Smooth muscle cell (in vitro differentiated cells): Measurements from ENCODE around the gene CENPF. TPM values are rescaled to one million over a fixed set of nuclear protein-coding genes. Genes with fewer than 3 reads are reported as not detected.

Experiments
- DNase-seq: peaks from one replicate; lab custom pipeline; 2025; ENCODE audit not compliant: unreplicated experiment; lab: John Stamatoyannopoulos, UW
- H2AFZ ChIP-seq: fragments of 200-600 bp; sonication (generic); 2 replicates; pipeline ENCODE4 v1.6.0; 2016; ENCODE audit warnings: antibody characterized with exemption, low read depth, mild to moderate bottlenecking
- H3F3A ChIP-seq: fragments of 200-600 bp; sonication (generic); 2 replicates; pipeline ENCODE4 v1.6.0; 2017; ENCODE audit warnings: antibody characterized with exemption, low read depth
- H3K27ac ChIP-seq: fragments of 200-600 bp; sonication (generic); 2 replicates; pipeline ENCODE4 v1.5.1; 2016; ENCODE audit warnings: low read depth, mild to moderate bottlenecking
- H3K27me3 ChIP-seq: fragments of 200-600 bp; sonication (generic); 2 replicates; pipeline ENCODE4 v1.6.1; 2016; ENCODE audit warnings: low read depth, mild to moderate bottlenecking
- H3K36me3 ChIP-seq: fragments of 200-600 bp; sonication (generic); 2 replicates; pipeline ENCODE4 v1.5.1; 2016; ENCODE audit warnings: low read depth
- H3K4me1 ChIP-seq: fragments of 200-600 bp; sonication (generic); 2 replicates; pipeline ENCODE4 v1.5.1; 2016; ENCODE audit warnings: low read depth
- H3K4me2 ChIP-seq: fragments of 200-600 bp; sonication (generic); 2 replicates; pipeline ENCODE4 v1.6.0; 2016; ENCODE audit warnings: mild to moderate bottlenecking
- H3K4me3 ChIP-seq: fragments of 200-600 bp; sonication (generic); 2 replicates; pipeline ENCODE4 v1.5.1; 2016; ENCODE audit warnings: mild to moderate bottlenecking
- H3K79me2 ChIP-seq: fragments of 200-600 bp; sonication (generic); 2 replicates; pipeline ENCODE4 v1.6.0; 2016; ENCODE audit warnings: low read depth, mild to moderate bottlenecking
- H3K9ac ChIP-seq: fragments of 200-600 bp; sonication (generic); 2 replicates; pipeline ENCODE4 v1.6.0; 2016; ENCODE audit warnings: low read depth
- H3K9me3 ChIP-seq: fragments of 200-600 bp; sonication (generic); replicated peaks from 2 replicates; pipeline ENCODE4 v1.5.1; 2016; ENCODE audit warnings: low read depth
- H4K20me1 ChIP-seq: fragments of 200-600 bp; sonication (generic); 2 replicates; pipeline ENCODE4 v1.6.0; 2016; ENCODE audit warnings: low read depth
- WGBS: methylation state at CpG from one replicate; pipeline ENCODE4 v1.1.7; 2016; ENCODE audit warnings: low lambda C conversion rate; 5-methylcytosine and 5-hydroxymethylcytosine counted together
- polyA plus RNA-seq: library from polyadenylated mRNA; unstranded; fragments of >200 nt; fragmentation: Nextera tagmentation; extraction: Ambion mirVana; gene quantifications from 2 replicates; pipeline ENCODE4 v1.2.1, GENCODE V29; 2016
- total RNA-seq: library from RNA; depleted of rRNA; stranded (reverse); fragments of >200 nt; gene quantifications from 2 replicates; pipeline ENCODE4 v1.2.3, GENCODE V29; 2014
- TF ChIP-seq, protein P1 (sequence below): fragments of 200-600 bp; sonication (generic); IDR thresholded peaks from 2 replicates; pipeline ENCODE4 v1.5.1; 2017; ENCODE audit warnings: borderline replicate concordance, mild to moderate bottlenecking, antibody characterized with exemption; ENCODE audit not compliant: insufficient read depth, poor library complexity, severe bottlenecking

The CENPF gene
- total and polyA plus RNA-seq, 2 experiments from 2014 or later, result 7.4 to 8.3 TPM

DNA sequence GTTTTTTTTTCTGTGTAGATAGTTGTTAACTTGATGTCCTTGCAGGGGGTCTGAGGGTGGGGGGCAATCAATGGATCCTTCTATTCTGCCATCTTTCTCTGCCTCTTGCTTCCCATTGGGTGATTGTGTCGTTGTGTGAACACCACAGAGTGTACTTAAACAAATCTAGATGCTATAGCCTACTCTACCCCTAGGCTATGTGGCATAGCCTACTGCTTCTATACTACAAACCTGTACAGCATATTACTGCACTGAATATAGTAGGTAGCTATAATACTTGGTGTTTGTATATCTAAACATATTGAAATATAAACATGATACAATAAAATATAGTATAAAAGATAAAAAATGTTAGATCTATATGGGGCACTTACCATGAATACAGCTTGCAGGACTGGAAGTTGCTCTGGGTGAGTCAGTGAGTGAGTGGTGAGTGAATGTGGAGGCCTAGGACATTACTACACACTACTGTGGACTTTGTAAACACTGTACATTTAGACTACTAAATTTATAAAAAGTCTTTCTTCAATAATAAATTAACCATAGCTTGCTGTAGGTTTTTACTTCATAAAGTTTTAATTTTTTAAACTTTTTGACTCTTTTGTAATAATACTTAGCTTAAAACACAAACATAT lies 105.4 kb downstream of the CENPF start:
- Histone ChIP-seq H3K27ac (no peak overlapping the region), H3K4me3 (no peak overlapping the region), H2AFZ (peak overlapping the region; percentile 73), H3K27me3 (no peaks in the 10 kb centered on the region), H3K79me2 (no peaks in the 10 kb centered on the region), H3K4me2 (peak overlapping the region; percentile 66), H3K9ac (peak overlapping the region; percentile 90), H3K9me3 (no peaks in the 10 kb centered on the region), H3F3A (peaks cover 9% of the 10 kb centered on the region), H3K36me3 (no peaks in the 10 kb centered on the region), H3K4me1 (peaks cover 4% of the 10 kb centered on the region), H4K20me1 (no peaks in the 10 kb centered on the region)
- TF ChIP-seq, protein P1, sequence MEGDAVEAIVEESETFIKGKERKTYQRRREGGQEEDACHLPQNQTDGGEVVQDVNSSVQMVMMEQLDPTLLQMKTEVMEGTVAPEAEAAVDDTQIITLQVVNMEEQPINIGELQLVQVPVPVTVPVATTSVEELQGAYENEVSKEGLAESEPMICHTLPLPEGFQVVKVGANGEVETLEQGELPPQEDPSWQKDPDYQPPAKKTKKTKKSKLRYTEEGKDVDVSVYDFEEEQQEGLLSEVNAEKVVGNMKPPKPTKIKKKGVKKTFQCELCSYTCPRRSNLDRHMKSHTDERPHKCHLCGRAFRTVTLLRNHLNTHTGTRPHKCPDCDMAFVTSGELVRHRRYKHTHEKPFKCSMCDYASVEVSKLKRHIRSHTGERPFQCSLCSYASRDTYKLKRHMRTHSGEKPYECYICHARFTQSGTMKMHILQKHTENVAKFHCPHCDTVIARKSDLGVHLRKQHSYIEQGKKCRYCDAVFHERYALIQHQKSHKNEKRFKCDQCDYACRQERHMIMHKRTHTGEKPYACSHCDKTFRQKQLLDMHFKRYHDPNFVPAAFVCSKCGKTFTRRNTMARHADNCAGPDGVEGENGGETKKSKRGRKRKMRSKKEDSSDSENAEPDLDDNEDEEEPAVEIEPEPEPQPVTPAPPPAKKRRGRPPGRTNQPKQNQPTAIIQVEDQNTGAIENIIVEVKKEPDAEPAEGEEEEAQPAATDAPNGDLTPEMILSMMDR, result no peak
- WGBS, result 88% methylated on average over 1 of the region's 1 CpG
- no peak for DNase-seq

DNA sequence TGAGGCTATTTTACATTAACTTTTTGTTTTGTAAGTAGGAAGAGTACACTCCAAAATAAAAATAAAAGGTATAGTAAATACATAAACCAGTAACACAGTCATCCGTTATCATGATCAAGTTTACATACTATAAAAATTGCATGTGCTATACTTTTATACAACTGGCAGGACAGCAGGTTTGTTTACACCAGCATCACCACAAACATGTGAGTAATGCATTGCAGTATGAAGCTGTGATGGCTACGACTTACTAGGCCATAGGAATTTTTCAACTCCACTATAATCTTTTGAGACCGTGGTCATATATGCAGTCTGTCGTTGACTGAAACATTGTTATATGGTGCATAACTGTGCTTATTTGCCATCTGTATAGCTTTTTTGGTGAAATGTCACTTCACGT lies 106.2 kb downstream of the CENPF start:
- no peak overlapping the region for H3K4me3 ChIP-seq
- H3K9ac ChIP-seq, result peak overlapping the region; percentile 90
- TF ChIP-seq, protein P1, result no peak
- no peak for DNase-seq
- H3K27me3 ChIP-seq, result no peaks in the 10 kb centered on the region
- H4K20me1 ChIP-seq, result no peaks in the 10 kb centered on the region
- H3K4me2 ChIP-seq, result peak overlapping the region; percentile 66
- no peaks in the 10 kb centered on the region for H3K36me3 ChIP-seq
- H3K27ac ChIP-seq, result no peak overlapping the region
- 60% methylated on average over 5 of the region's 5 CpGs for WGBS
- H2AFZ ChIP-seq, result peak overlapping the region; percentile 47
- H3F3A ChIP-seq, result peaks cover 9% of the 10 kb centered on the region
- no peaks in the 10 kb centered on the region for H3K79me2 ChIP-seq
- H3K4me1 ChIP-seq, result peaks cover 4% of the 10 kb centered on the region
- no peaks in the 10 kb centered on the region for H3K9me3 ChIP-seq

DNA sequence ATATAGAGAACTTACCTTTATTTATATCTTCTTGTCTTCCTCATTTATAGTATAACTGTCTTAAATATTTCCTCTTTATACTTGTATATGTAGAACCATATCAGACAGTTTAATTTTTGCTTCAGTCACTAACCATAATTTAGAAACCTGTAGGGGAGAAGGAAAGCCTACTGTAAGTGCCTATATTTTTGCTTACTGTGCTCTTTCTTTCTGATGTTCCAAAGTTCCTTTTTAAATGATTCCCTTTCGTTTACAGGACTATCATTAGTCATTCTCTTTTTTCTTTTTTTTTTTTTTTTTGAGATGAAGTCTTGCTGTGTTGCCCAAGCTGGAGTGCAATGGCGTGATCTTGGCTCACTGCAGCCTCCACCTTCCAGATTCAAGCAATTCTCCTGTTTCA lies 109.7 kb downstream of the CENPF start:
- H3K27ac ChIP-seq, result no peak overlapping the region
- H3K36me3 ChIP-seq, result no peaks in the 10 kb centered on the region
- no peaks in the 10 kb centered on the region for H3K27me3 ChIP-seq
- H3K79me2 ChIP-seq, result no peaks in the 10 kb centered on the region
- TF ChIP-seq, protein P1, result no peak
- H3K9ac ChIP-seq, result no peak overlapping the region
- no peaks in the 10 kb centered on the region for H4K20me1 ChIP-seq
- H2AFZ ChIP-seq, result no peak overlapping the region
- H3K9me3 ChIP-seq, result no peaks in the 10 kb centered on the region
- peaks cover 4% of the 10 kb centered on the region for H3K4me1 ChIP-seq
- WGBS, result 81% methylated on average over 2 of the region's 2 CpGs
- DNase-seq, result no peak
- no peak overlapping the region for H3K4me2 ChIP-seq
- peaks cover 9% of the 10 kb centered on the region for H3F3A ChIP-seq
- no peak overlapping the region for H3K4me3 ChIP-seq

Other genes with a start within 250 kb of the CENPF start
- 28.6 and 28.9 TPM in 2 replicates for gene PTPN14, start 51.6 kb upstream of the CENPF start, total RNA-seq
- gene PTPN14, start 51.6 kb upstream of the CENPF start, polyA plus RNA-seq, result 13.7 and 13.9 TPM in 2 replicates